GM12891 (cell line): Measurements from ENCODE around the gene F5.

Experiments used
- PAX5 ChIP-seq: IDR thresholded peaks from 2 replicates; pipeline ENCODE4 v1.6.1; 2011; ENCODE audit warnings: low read length, moderate library complexity, mild to moderate bottlenecking; ENCODE audit not compliant: insufficient read depth, severe bottlenecking
- POLR2A ChIP-seq: IDR thresholded peaks from 2 replicates; pipeline ENCODE4 v1.6.1; 2011; ENCODE audit warnings: low read depth, low read length, control low read depth
- POLR2AphosphoS5 ChIP-seq: IDR thresholded peaks from 2 replicates; pipeline ENCODE4 v1.6.1; 2011; ENCODE audit warnings: low read depth, low read length, control low read depth
- POU2F2 ChIP-seq: IDR thresholded peaks from 2 replicates; pipeline ENCODE4 v1.6.1; 2011; ENCODE audit warnings: low read depth, mild to moderate bottlenecking, control low read depth, low read length, moderate library complexity
- SPI1 ChIP-seq: IDR thresholded peaks from 2 replicates; pipeline ENCODE4 v1.6.1; 2011; ENCODE audit warnings: low read depth, low read length, control low read depth
- TAF1 ChIP-seq: IDR thresholded peaks from 2 replicates; pipeline ENCODE4 v1.6.1; 2011; ENCODE audit warnings: low read depth, low read length, control low read depth

GRCh38 chr1:169615803-169616202 is 29.5 kb upstream of the F5 start:
- TF ChIP-seq POLR2AphosphoS5: no peak
- no peak for TF ChIP-seq POLR2A
- no peak for TF ChIP-seq TAF1
- no peak for TF ChIP-seq SPI1
- no peak for TF ChIP-seq POU2F2
- TF ChIP-seq PAX5: no peak
